ENCODE results near the gene TRANK1.
"Not testable (repeated sequence)": the region's sequence is repeated elsewhere in the genome, so short reads cannot be mapped to it uniquely, and the experiment has no call there.

The TRANK1 gene

DNA sequence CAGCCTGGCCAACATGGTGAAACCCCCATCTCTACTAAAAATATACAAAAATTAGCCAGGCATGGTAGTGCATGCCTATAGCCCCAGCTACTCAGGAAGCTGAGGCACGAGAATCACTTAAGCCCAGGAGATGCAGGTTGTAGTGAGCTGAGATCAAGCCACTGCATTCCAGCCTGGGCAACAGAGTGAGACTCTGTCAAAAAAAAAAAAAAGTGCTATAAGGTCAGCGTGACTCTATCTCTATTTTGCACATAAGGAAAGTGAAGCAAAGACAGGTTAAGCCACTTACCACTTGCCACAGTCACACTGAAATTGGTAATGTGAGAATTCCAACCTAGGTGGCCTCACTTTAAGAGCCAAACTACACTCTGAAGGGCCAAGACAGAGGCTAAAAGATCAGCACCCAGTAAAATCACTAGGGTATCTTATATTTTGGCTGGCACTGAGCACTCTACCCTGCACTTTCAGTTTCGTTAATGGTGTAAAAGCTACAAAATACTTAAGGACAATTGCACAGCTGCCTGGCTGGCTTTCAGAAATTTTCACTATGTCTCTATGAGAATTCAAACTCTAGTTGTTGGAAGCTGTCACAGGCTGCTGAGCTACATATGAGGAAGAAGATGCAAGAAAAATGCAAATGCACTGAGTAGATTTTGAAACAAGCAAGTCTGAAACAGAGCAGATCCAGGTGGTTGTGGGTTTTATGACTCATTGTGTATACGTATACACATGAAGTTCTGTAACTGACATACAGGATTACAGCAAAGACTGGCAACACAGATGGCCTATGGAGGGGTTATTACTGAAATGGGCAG is 32.7 kb downstream of the TRANK1 start:
- DNase-seq = peak in 1 of 2 donors; percentile 90

DNA sequence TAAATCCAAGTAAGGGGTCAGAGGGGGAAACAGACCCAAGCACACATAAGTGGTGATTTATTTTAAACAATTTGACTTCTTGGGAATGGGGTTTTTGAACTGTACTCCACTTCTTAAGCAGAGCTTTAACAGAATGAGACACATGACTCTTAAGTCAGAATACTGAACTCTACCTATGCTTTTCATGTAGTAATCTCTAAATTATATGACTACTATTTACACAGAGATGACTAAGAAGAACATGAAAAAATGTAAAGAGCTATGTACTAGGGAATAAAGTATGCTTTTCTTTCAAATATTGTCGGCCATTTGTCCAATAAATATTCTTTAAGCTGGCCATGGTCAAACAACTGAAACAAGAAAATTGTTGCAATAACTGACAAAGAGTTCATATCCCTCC is 35.2 kb downstream of the TRANK1 start:
- DNase-seq = no peak

DNA sequence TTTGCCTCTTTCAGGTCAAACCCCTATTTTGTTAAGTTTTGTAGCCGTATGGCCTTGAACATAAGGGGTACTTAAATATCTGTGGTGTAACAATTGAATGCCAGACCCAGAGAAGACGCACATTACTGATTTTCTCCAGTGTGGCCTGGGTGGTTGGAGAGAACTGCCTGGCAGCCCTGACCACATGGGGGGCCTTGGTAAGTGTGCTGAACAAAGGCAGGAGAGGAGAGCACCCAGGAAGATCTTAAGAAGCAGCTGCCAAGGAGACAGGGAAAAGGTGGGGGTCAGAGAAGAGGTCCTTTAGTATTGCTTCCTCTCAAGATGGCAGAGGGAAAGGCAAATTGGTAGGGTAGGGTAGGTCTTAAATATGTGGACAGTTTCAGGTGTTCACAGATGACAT is 35.7 kb downstream of the TRANK1 start:
- DNase-seq = no peak

DNA sequence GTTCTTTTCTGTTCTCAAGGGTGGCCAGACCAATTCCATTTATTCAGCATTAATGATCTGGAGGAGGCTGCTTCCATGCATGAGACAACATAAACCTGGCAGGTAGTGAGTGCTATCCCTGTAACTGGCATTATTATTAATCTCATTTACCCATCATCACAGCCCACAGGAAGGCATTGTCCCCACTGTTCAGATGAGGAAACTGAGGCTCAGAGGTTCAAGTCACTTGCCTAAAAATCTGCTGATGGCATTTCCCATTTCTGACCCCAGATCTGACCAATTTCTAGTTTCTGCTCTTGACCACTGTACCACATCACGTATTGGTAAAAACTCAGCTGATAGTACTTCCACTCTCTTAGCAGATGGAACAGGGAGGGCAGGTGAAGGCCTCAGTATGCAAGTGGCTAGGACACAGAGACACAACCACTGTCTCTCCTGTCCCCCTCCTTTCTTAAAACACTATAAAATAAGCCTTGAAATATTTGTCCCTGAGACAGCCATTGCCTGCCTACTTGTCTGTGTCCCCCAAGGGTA is 36.1 kb downstream of the TRANK1 start:
- DNase-seq = no peak

DNA sequence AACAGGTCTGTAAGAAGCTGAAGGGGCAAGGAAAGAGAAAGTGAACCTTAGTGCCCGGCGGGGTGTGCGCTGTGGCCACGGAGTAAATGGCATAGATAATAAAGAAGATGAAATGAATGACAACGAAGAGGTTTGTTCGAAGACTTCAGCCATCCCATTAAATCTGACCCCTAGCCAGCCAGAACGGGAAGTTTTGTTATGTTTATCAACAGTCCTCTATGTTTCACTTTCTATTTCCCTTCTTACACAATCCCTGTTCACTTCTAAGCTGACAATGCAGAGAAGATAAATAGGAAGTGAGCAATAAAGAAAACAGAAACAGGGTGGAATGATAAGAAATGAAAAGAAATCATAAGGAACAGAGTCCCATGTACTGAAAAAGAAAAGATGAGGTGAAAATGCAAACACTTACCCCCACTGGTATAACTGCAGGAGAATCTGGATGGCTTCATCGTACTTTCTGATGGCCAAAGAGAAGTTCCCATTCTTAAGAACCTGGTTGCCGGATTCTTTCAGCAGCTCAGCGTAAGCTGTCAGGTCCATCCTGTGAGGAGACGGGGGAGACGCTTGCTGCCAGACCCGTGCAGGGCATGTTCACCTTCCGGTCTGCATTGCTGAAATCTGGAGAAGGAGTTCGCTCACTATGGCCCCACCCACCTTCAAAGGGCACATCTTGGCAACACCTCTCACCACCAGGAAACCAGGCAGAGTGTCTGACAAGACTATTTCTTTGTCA is 36.8 kb downstream of the TRANK1 start:
- DNase-seq = peak in 1 of 2 donors; percentile 77

DNA sequence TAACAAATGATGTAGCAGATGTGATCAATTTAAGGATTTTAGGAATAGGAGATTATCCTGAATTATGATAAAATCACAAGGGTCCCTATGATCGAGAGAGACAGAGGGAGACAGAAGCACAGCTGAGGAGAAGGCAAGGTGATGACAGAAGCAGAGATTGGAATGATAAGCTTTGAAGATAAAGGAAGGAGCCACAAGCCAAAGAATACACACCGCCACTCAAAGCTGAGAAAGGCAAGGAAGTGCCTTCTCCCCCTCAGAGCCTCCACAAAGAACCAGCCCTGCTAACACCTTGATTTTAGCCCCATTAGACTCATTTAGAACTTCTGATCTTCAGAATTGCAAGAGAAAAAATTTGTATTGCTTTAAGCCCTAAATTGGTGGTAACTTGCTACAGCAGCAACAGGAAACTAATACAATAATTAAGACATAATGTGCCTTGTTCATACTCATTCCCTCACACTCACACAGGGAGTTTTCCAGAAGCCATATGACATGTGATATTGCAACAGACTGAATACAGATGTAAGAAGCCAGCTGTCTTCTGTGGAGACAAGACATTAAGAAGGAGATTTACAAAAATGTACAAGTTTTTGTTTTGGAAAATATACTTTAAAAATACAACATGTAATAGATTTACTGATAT is 38.2 kb downstream of the TRANK1 start:
- DNase-seq = peak in 1 of 2 donors; percentile 8

DNA sequence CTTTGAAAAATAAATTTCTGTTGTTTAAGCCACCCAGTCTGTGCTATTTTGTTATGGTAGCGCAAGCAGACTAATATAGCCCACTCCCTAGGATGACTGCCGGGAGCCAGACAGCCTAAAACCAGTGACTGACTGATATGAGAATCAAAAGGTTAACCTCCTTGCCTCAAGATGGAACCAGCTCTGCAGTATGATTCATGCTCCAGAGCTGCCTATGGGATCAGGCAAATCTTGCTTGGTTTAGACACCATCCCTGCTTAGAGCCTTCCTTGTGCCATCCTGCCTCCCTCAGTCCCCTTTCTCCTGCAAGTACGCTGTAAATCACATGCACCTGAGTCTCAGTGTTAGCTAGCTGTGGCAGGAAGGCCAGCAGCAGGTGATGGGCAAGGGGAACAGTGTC is 39.3 kb downstream of the TRANK1 start:
- no peak for DNase-seq

DNA sequence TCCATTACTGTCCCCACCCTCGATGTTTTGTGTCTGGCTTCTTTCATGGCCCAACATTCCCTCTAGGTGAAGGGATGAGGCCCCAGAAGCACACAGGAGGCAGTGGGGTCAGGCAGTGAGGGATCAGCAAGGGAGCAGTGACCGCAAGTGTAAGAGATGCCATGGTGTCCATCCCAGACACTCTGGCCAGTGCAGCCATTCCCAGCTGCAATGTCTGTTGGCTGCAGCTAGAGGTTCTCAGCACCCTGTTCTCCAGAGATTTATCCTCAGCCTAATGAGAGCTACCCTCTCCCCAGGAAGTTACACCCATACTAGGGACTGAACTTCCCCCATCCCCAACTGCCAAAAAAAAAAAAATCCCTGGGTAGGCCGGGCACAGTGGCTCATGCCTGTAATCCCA is 40.2 kb downstream of the TRANK1 start:
- DNase-seq = no peak

DNA sequence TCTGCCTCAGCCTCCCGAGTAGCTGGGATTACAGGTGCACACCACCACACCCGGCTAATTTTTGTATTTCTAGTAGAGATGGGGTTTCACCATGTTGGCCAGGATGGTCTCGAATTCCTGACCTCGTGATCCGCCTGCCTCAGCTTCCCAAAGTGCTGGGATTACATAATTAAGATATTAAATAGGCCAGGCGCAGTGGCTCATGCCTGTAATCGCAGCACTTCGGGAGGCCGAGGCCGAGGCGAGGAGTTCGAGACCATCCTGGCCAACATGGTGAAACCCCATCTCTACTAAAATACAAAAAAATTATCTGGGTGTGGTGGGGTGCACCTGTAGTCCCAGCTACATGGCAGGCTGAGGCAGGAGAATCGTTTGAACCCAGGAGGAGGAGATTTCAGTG is 40.8 kb downstream of the TRANK1 start:
- not testable (repeated sequence) for DNase-seq

DNA sequence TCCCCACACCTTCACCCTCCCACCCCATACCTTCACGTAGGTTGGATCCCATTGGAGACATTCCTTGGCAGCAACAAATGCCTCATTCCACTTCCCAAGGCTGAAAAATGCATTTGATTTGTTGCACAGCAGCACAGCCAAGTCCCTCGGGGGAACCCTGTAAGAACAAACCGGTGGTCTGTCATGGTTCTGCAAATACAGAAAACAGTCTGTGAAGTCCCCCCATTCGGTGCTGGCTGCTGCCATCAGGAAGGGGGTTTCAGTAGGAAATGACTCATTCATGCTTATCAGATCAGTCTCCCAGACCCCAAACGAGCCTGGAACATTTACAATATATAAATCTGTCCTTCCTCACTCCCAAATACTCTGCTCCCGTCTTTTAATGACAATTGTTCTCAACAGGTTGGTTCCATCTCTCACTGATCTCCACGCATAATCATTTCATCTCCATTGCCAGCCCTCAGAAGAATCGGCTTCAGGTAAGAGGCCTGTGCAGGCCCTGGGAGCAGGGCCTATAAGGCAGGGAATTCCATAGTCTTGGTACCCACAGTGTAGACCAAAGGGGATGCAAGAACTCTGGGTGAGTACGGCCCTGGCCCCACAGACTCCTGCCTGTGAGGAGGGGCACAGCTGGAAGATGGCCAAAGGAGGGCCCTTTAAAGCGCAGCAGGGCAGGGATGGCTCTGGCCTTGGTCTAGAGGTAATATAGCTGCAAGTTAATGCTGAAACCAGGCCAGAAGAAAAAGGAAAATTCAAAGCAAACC is 41.6 kb downstream of the TRANK1 start:
- peak in 1 of 2 donors; percentile 24 for DNase-seq

DNA sequence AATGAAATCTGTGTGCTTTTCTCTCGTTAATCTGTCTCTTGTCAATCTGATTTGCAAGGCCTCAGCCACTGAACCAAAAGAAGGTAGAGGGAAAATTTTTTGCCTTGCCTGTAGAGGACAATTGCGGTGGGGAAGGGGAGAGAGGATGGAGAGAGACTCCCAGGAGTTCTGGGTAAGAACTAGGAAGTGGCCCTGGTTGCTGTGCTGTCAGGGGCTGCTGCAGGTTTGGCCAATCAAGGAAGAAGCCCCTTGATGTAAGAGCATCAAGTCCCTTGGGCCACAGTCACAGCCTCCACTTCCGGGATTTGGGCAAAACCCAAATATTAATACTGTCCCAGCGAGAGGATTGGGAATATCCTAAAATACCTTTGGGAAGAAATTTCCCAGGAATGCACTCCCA is 43.3 kb downstream of the TRANK1 start:
- no peak for DNase-seq

DNA sequence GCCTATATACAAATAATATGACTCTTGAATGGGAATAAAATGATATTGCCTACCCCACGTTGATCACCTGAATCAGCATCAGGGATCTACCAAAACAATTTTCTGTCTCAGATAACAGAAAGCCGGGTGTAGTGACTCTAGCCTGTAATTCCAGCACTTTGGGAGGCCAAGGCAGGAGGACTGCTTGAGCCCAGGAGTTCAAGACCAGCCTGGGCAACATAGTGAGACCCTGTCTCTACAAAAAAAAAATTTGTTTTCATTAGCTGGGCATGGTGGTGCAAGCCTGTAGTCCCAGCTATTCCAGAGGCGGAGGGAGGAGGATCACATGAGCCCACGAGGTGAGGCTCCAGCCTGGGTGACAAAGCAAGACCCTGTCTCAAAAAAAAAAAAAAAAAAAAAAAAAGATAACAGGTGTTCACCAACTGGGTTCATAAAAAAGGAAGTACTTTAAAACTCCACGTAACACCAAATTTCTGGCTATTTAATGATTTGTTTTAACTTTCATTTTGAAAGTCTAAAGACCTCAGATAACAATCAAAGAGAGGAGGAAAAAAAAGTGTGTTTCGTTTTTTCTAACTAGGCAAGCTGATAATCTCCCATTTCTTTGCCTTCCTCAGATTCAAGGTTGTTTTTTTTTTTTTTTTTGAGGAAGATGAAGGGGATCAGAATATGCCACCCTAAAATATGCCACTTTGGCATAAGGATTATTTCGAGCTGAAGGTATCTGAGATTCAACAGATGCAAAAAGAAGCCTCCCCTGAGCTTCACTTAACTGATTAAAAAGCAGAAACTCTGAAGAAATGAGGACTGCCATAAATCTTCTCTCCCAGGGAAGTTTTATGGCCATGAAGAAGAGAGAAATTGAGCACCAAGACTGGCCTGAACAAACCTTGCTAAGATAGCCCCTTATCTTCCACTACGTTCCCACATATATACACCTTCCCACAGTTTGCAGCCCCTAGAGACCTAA is 44.1 kb downstream of the TRANK1 start:
- DNase-seq = no peak

DNA sequence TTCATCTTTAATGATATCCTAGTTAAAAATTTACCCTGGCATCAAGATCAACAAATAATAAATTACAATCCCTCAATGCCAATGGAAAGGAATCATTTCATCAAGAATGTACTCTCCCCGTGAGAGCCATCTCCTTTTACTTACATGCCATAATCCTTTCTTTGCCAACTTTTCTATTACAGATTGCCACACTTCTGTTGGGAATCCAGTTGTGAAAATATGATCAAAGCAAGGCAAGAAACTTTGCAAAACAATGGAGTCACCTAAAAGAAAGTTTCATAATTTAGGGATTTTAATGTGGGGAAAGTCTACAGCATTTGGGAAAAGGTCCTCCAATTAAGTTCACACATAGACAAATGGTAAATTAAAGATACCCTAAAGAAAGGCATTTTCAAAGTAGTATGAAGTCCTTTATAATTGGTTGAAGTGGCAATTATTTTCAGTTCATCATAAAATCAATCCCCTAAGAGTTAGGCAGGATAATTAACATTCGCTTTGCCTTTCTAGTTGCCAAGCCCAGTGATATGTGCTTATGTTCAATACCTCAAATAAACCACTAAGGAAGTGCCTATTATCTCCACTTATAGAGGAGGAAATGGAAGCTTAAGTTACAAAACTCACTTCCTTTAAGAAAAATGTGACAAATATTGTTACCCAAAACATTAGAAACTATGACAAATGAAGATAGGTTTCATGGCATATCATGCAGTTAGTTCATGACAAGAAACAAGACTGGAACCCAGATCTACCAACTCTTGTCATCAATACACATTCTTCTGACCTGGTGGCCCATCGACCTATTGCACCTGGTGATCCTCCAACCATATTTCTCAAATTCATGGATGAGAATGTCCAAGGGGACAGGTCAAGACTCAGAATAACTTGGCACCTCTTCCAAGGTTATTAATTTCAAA is 49.1 kb downstream of the TRANK1 start:
- DNase-seq = peak in 1 of 2 donors; percentile 22

DNA sequence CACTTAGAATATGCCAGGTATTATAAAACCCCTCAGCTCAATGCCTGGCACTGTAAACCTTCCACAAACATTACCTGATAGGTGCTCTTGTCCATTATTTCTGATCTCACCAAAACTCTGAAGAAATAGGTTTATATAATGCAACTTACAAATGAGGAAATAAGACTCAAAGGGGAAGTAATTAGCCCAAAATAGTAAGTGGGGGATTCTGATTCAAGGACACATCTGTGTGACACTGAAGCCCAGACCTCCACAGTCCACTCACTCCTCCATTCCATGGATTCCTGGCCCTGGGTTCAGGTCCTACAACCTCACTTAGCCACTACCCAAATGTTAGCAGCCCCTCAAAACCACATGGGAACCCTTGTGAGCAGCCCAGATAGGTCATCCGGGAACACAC is 49.9 kb downstream of the TRANK1 start:
- peak in 1 of 2 donors; percentile 10 for DNase-seq

DNA sequence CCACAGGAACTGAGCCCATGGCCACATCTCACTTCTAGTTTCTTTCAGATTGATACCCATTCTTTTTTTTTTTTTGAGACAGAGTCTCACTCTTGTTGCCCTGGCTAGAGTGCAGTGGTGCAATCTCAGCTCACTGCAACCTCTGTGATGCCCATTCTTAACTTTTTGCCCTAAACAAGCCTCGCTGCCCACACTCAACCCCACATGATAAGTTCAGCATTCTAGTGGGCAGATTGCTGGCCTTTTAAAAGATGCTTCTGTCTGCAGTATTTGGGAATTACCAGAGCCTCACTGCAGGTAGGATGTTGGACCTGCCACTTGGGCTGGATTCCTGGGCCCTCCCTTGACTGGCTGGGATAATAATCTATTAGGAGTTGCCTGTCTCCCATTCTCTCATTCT is 51.0 kb downstream of the TRANK1 start:
- DNase-seq = no peak

DNA sequence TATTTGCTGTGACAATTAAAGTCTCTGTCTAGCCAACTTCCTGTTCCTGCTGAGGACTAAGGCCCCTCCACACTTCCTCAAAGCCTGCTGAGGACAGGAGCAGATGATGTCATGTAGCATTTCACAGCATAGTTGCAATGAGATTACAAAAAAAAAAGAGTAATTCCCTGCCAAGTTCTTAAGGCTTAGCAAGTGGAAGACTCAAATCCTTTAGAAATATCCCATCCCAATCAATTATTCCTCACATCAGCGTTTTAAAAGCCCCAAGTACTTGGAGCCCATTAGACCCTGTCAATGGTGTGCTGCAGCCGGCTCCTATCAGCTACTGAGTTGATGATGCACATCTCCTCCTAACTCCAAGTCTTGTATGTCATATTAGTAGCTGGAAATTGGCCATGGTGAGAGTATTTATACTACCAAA is 51.7 kb downstream of the TRANK1 start:
- peak in 1 of 2 donors; percentile 88 for DNase-seq

DNA sequence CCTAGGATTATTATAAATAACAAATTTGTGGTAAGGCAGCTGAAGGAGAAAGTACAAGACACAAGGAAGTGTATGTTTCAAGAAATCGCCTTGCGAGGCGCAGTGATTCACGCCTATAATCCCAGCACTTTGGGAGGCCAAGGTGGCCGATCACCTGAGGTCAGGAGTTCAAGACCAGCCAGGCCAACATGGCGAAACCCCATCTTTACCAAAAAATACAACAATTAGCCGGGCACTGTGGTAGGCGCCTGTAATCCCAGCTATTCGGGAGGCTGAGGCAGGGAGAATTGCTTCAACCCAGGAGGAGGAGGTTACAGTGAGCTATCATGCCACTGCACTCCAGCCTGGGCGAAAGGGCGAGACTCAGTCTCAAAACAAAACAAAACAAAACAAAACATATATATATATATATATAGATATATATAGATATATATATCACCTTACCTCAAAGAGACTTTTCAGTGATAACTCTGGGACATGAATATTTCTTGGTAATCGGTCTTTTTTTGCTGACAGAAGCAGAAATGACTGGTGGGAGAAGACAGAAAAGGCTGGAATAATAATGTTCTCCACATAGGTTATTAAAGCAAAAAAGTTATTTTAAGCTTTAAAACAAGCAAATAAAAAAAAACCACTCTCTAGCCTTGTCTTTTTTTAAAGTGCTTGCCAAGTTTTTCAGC is 52.3 kb downstream of the TRANK1 start:
- no peak for DNase-seq

DNA sequence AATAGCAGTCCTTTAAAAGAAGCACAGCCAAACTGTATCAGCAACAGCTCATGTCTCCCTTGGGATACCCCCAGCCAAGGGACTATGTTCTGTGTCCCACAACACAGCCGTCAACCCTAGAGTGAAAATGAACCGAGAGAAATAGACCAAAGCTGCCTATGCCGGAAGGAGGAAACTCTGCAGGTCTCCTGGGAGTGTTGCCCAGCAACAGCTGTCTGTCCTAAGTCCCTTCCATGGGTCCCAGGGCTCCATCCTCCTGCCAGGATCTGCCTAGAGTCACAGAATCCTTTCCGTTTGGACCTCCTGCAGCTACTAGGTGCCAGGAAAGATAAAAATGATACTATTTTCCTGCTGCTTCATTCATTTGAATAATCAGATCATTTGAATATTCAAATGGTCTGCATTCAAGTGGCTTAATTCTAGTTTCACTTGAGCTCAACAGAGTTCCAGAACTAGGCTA is 53.1 kb downstream of the TRANK1 start:
- DNase-seq = no peak

DNA sequence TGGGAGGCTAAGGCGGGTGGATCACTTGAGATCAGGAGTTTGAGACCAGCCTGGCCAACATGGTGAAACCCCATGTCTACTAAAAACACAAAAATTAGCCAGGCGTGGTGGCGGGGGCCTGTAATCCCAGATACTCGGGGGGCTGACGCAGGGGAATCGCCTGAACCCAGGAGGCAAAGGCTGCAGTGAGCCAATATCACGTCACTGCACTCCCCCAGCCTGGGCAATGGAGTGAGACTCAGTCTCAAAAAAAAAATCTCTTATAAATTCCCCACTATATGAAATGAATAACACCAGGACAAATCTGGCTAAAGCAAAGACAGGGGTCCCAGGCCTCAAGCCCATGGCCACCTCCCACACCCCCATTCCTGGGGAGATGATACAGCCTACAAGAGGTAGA is 53.8 kb downstream of the TRANK1 start:
- DNase-seq = not testable (repeated sequence)

DNA sequence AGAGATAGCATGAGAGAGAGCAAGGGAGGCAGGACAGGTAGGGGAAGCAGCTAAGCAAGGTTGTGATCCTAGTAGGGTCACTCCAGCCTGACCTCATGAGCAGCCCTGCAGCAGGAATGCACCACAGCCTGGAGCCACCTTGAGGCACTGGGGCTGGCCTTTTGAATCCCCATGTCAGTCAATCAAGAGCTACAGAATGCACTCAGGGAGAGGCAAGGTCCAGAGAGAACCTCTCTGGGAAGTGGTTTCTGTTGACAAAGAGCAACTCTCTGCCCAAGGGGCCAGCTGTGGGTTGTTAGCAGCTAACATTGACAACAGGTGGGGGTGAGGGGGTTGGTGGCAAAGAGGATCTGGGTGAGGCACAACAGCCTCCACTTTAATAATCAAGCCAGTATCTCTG is 54.6 kb downstream of the TRANK1 start:
- DNase-seq = no peak

Measured in bone marrow (tissue), 2 donors.